Natural killer cell treated with Interleukin-12 subunit alpha and Interleukin-12 subunit beta and Interleukin-15 and Interleukin-18, amount 100 ng/mL, for 72 hours (primary cell): Measurements from ENCODE around the gene POSTN. TPM values are rescaled to one million over a fixed set of nuclear protein-coding genes. Genes with fewer than 3 reads are reported as not detected.

Experiments used
- ATAC-seq, 2 donors: fragments of 150-1000 bp; cut with Tn5 transposase in 1 of 2; sonication (Bioruptor Pico), chemical (Tn5 transposase) in 1 of 2; 2 replicates each; pipeline ENCODE4 v1.10.0; 2021
- DNase-seq: peaks from one replicate; pipeline ENCODE4 v3.0.0; 2022; ENCODE audit warnings: low spot score
- H3K27ac Mint-ChIP-seq, 2 donors: 1 replicate in 1 of 2; 2 replicates in 1 of 2; pipeline ENCODE4 v1.8.0; 2022; ENCODE audit warnings: mixed read lengths in 2 of 2, mild to moderate bottlenecking in 1 of 2, moderate library complexity in 1 of 2
- H3K27me3 Mint-ChIP-seq, 2 donors: 1 replicate in 1 of 2; 2 replicates in 1 of 2; pipeline ENCODE4 v1.8.0; 2022; ENCODE audit warnings: mixed read lengths in 2 of 2
- H3K36me3 Mint-ChIP-seq: one replicate; pipeline ENCODE4 v1.8.0; 2022; ENCODE audit warnings: mixed read lengths
- H3K4me1 Mint-ChIP-seq, 2 donors: 1 replicate in 1 of 2; 2 replicates in 1 of 2; pipeline ENCODE4 v1.8.0; 2022; ENCODE audit warnings: low read depth in 2 of 2, mixed read lengths in 2 of 2, mild to moderate bottlenecking in 1 of 2
- H3K4me3 Mint-ChIP-seq: one replicate; pipeline ENCODE4 v1.8.0; 2022; ENCODE audit warnings: mixed read lengths
- H3K9me3 Mint-ChIP-seq: 2 replicates; pipeline ENCODE4 v1.8.0; 2022; ENCODE audit warnings: mixed read lengths
- total RNA-seq, 2 donors: library from RNA; stranded (reverse); gene quantifications; one replicate each; pipeline ENCODE4 v1.2.3, GENCODE V29; 2022

POSTN gene
- not detected for total RNA-seq

DNA sequence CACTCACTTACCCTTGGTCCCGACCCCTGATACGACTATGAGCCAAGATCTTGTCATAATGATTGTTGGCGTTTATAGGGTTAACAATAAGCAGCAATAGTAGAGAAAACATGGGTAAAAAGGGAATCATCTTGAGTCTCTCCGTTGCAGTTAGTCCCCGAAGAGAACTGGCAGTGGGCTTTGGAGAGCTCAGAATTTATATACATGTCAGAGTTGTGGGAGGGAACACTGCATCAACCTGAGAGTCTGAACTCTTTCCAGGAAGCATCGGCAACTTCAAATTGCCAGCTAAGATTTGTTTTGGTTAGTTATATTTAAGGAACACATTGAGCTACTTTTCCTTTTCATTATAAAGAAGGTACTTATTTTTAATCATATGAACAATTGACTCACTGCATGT, at the start of gene POSTN:
Gene POSTN, minus strand, starts transcription at position 172 of the 400 bp plus-strand sequence. Its CDS starts 42 bp downstream, at position 130.
- H3K9me3 Mint-ChIP-seq, result peaks cover 5% of the 10 kb centered on the region
- DNase-seq (no peak), ATAC-seq (no peak)
- no peak within 1 kb of the TSS for H3K4me3 Mint-ChIP-seq
- no peaks in the 10 kb centered on the region for H3K4me1 Mint-ChIP-seq
- H3K36me3 Mint-ChIP-seq, result no peaks in the 10 kb centered on the region
- H3K27ac Mint-ChIP-seq, result no peak within 1 kb of the TSS
- no peaks in the 10 kb centered on the region for H3K27me3 Mint-ChIP-seq

DNA sequence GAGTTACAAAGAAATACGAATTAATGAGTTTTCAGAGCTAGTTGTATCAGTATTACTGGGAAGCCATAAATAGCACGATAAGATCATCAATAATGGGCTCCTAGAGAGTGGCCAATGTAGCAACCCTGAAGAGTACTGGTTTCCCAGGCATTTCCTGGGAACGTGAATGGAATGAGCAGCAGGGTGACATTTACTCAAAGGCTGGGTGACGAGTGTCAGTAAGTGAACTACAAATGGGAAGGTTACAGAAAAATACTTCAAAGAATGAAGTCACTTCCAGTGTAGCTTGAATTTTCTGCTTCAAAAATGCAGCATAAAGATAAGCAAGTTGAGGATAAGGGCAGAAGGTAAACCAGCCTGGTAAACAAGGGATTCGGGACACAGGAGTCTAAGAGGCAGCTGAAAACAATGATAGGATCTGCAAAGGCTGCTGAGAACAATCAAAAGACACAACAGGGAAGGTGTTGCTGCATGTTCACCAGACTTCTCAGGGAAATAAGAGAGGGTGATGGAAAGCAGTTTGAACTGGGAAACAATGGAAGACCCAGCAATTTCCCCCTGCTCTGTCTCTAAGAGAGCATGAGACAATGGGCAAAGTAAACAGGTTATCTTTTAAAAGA, 48.6 kb upstream of the POSTN start:
- no peaks in the 10 kb centered on the region for H3K4me1 Mint-ChIP-seq
- DNase-seq (no peak), ATAC-seq (no peak)
- H3K9me3 Mint-ChIP-seq, result peaks cover 14% of the 10 kb centered on the region
- no peak overlapping the region for H3K27ac Mint-ChIP-seq
- H3K4me3 Mint-ChIP-seq, result no peak overlapping the region
- no peaks in the 10 kb centered on the region for H3K27me3 Mint-ChIP-seq
- no peaks in the 10 kb centered on the region for H3K36me3 Mint-ChIP-seq

- peaks cover 14% of the 10 kb centered on the region for H3K9me3 Mint-ChIP-seq
- no peaks in the 10 kb centered on the region for H3K4me1 Mint-ChIP-seq
- DNase-seq (no peak), ATAC-seq (no peak)
- no peak overlapping the region for H3K27ac Mint-ChIP-seq
- no peaks in the 10 kb centered on the region for H3K27me3 Mint-ChIP-seq
- no peaks in the 10 kb centered on the region for H3K36me3 Mint-ChIP-seq
- H3K4me3 Mint-ChIP-seq, result no peak overlapping the region
Observed at GRCh38 chr13:37646531-37646930, 48.0 kb upstream of the POSTN start.

DNA sequence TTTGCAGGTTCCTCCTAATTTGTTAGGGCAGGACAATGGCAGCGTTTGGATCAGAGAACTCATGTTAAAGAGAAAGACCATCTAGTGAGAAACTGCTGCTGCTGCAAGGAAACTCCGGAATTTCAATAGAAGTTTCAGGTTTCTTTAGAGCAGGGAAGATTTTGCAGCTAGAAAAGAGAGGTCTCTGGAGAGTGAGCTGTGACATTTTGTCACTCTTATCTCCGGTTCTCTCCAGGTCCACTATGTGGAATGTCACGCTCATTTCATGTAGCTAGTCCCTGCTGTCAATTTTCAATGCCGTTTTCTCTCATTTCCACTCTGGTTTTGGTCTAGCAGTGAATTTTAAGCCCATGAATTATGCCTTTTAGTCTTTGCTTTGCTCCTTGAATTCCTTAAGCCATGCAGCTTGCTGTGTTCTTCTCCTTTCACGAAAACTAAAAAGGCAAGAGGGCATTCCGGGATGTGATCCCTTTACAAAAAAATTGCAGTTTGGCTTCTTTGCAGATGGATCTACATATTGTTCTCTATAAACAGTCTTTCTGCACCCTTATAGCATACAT, 46.7 kb upstream of the POSTN start:
- Mint-ChIP-seq H3K4me1 (no peaks in the 10 kb centered on the region), H3K27ac (no peak overlapping the region), H3K27me3 (no peaks in the 10 kb centered on the region), H3K36me3 (no peaks in the 10 kb centered on the region), H3K9me3 (peaks cover 10% of the 10 kb centered on the region), H3K4me3 (no peak overlapping the region)
- DNase-seq (no peak), ATAC-seq (no peak)

DNA sequence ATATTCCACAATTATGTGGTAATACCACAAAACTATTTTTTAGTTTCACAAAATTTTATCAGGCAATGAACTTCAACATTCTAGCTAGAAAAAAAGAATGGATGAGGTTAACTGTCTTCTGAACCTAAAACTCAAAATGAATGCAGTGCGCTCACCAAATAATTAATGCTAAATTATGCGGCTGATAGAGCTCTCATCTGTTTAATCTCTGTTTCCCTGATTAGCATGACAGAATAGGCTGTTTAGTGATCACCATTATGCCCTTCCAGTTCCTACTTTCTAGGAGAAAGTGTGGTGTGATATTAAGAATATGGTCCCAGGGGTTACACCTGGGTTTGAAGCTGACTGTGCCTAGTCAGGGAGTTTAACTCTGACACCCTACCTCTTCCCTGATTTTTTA, 42.8 kb upstream of the POSTN start:
- H3K4me1 Mint-ChIP-seq, result no peaks in the 10 kb centered on the region
- ATAC-seq, result no peak
- peaks cover 9% of the 10 kb centered on the region for H3K9me3 Mint-ChIP-seq
- no peaks in the 10 kb centered on the region for H3K27me3 Mint-ChIP-seq
- no peak overlapping the region for H3K4me3 Mint-ChIP-seq
- no peak overlapping the region for H3K27ac Mint-ChIP-seq
- no peak for DNase-seq
- H3K36me3 Mint-ChIP-seq, result no peaks in the 10 kb centered on the region

DNA sequence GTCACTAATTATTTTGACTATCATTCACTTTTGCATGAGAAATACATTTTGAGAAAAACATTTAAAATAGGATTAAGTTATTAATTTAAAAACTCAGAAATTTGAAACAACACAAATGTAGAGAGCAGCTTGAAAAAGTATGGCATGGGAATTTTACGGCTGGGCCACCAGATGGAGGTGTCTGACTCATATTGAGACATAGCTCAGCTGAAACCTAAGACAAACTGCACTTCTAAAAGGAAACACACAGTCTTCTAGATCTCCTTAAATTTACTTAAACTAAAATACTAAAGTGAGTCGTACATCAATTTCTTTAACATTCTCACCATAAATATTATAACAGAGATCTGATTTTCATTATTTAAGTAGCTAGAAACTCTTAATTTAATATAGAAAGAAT, 41.9 kb upstream of the POSTN start:
- H3K27ac Mint-ChIP-seq, result no peak overlapping the region
- ATAC-seq, result no peak

DNA sequence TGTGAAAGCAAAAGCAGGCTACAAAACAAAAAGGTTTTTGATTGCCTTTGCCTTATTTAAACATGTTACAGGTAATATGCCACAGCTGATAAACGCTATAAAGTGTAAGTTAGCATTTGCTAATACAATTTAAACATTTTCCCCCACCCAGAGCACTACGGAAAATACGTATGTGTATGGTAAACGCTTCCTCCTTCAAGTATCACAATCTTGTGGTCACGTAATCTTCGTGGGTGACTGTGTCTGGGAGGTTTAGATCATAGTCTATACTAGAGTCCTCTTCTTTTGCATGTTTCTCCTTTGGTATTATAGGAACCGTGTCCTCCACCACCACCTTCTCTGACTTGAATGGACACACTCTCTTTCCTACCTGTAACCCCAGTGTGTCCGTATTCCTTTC, 38.1 kb upstream of the POSTN start:
- H3K4me1 Mint-ChIP-seq, result no peaks in the 10 kb centered on the region
- H3K27me3 Mint-ChIP-seq, result no peaks in the 10 kb centered on the region

More for the DNA sequence above, 41.9 kb upstream of the POSTN start:
- H3K36me3 Mint-ChIP-seq, result no peaks in the 10 kb centered on the region
- no peaks in the 10 kb centered on the region for H3K4me1 Mint-ChIP-seq
- H3K4me3 Mint-ChIP-seq, result no peak overlapping the region
- H3K9me3 Mint-ChIP-seq, result peaks cover 9% of the 10 kb centered on the region
- DNase-seq, result no peak
- no peaks in the 10 kb centered on the region for H3K27me3 Mint-ChIP-seq

DNA sequence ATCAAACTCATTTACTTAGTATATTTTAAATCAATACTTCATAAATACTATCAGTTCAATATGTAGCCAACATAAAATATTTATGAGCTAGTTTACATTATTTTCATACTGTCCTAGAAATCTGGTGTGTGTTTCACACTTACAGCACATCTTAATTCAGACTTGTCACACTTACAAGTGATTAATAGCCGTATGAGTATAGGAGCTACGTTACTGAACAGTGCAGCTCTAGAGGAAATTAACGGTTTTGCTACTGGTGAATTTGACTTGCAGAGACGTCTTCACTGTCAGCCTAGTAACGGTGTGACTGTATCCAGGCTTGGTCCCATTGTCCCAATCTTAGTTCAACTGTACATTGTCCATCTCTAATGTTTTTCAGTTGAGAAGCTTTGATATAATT, 33.7 kb upstream of the POSTN start:
- no peak overlapping the region for H3K4me3 Mint-ChIP-seq
- no peak for ATAC-seq
- peaks cover 7% of the 10 kb centered on the region for H3K9me3 Mint-ChIP-seq
- no peak overlapping the region for H3K27ac Mint-ChIP-seq
- DNase-seq, result no peak
- H3K4me1 Mint-ChIP-seq, result no peaks in the 10 kb centered on the region
- no peaks in the 10 kb centered on the region for H3K36me3 Mint-ChIP-seq
- H3K27me3 Mint-ChIP-seq, result no peaks in the 10 kb centered on the region

More for the DNA sequence above, 38.1 kb upstream of the POSTN start:
- H3K36me3 Mint-ChIP-seq, result no peaks in the 10 kb centered on the region
- DNase-seq, result no peak
- H3K9me3 Mint-ChIP-seq, result peaks cover 4% of the 10 kb centered on the region
- H3K27ac Mint-ChIP-seq, result no peak overlapping the region
- no peak overlapping the region for H3K4me3 Mint-ChIP-seq
- no peak for ATAC-seq

- Mint-ChIP-seq H3K4me3 (no peak overlapping the region), H3K27ac (no peak overlapping the region), H3K27me3 (no peaks in the 10 kb centered on the region), H3K36me3 (no peaks in the 10 kb centered on the region), H3K9me3 (peaks cover 6% of the 10 kb centered on the region), H3K4me1 (no peaks in the 10 kb centered on the region)
- ATAC-seq (no peak), DNase-seq (no peak)
Observed at GRCh38 chr13:37627428-37627827, 28.9 kb upstream of the POSTN start.

DNA sequence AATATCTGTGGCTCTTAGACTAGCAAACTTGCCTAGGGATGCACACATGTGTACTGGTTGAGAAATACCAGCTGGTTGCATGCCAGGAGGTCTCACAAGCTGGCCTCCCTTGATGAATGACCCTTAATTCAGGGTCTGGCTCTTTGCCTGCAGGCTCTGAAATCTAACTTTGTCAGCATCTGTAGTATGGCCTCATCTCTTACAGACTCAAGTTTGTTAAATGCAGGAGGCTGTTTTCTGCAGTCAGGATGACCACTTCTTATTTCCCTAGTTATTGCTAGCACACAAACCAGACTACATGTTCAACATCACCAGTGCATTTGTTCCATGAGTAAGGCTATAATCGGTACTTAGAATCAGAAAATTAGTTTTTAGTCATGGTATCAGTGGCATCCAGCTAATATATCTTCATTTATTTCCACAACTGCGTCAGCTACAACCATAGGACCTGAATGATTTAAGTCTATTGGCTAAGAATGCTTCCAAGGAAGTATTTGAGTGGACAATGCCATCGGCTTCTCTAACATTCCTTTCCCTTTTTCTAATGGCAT, 23.3 kb upstream of the POSTN start:
- no peak overlapping the region for H3K4me3 Mint-ChIP-seq

DNA sequence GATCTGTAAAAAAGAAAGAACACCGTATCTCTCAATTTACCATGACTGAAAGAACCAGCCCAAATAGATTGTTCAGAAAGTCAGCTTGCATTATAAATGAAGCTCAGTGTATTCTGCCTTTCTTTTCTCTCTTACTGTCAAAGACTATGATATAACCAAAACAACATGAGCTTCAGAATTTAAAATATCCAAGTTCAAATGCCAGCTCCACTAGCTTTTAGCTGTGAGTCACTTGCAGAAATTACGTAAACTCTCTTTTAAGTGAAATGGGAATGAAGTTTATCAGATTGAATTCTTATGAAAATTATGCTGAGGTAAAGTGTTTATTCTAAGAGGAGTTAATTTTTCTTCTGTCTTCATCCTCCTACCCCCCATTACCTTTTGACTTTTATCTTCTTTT, 20.0 kb upstream of the POSTN start:
- DNase-seq, result no peak
- no peak for ATAC-seq
- Mint-ChIP-seq H3K27me3 (no peaks in the 10 kb centered on the region), H3K4me3 (no peak overlapping the region), H3K27ac (no peak overlapping the region), H3K4me1 (no peaks in the 10 kb centered on the region), H3K9me3 (peaks cover 10% of the 10 kb centered on the region), H3K36me3 (peaks cover 4% of the 10 kb centered on the region)

More for the DNA sequence above, 23.3 kb upstream of the POSTN start:
- H3K9me3 Mint-ChIP-seq, result peaks cover 13% of the 10 kb centered on the region
- no peak overlapping the region for H3K27ac Mint-ChIP-seq
- H3K36me3 Mint-ChIP-seq, result peaks cover 4% of the 10 kb centered on the region
- no peaks in the 10 kb centered on the region for H3K4me1 Mint-ChIP-seq
- ATAC-seq, result no peak
- no peaks in the 10 kb centered on the region for H3K27me3 Mint-ChIP-seq
- no peak for DNase-seq

- Mint-ChIP-seq H3K36me3 (peaks cover 4% of the 10 kb centered on the region), H3K27ac (no peak overlapping the region), H3K4me1 (no peaks in the 10 kb centered on the region), H3K27me3 (no peaks in the 10 kb centered on the region), H3K9me3 (peaks cover 8% of the 10 kb centered on the region), H3K4me3 (no peak overlapping the region)
- DNase-seq, result no peak
- ATAC-seq, result no peak
Observed at GRCh38 chr13:37617173-37617572, 18.6 kb upstream of the POSTN start.

- no peaks in the 10 kb centered on the region for H3K4me1 Mint-ChIP-seq
- DNase-seq, result no peak
- no peak for ATAC-seq
- no peak overlapping the region for H3K27ac Mint-ChIP-seq
- peaks cover 4% of the 10 kb centered on the region for H3K36me3 Mint-ChIP-seq
- no peaks in the 10 kb centered on the region for H3K27me3 Mint-ChIP-seq
- H3K4me3 Mint-ChIP-seq, result no peak overlapping the region
- H3K9me3 Mint-ChIP-seq, result peaks cover 2% of the 10 kb centered on the region
Observed at GRCh38 chr13:37616131-37616530, 17.6 kb upstream of the POSTN start.

DNA sequence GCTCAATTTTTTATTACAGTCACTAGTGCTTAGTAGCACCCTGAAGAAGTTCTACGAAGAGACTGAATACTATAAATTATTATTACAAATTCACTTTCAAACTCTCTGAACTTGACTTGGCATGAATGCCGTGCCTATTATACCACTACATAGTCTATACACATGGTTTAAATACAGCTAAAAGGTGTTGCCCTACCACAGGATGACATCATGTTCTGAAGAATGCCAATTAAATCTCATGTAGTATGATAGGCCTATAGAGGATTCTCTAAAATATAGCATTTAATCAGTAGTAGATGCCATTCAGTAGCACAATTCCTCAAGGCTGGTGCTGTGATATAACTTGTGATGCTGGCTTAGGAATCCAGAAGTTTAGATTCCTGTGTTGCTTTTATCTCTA, 16.7 kb upstream of the POSTN start:
- ATAC-seq (no peak), DNase-seq (no peak)
- H3K4me1 Mint-ChIP-seq, result no peaks in the 10 kb centered on the region
- H3K27me3 Mint-ChIP-seq, result no peaks in the 10 kb centered on the region
- H3K36me3 Mint-ChIP-seq, result no peaks in the 10 kb centered on the region
- no peak overlapping the region for H3K4me3 Mint-ChIP-seq
- H3K9me3 Mint-ChIP-seq, result no peaks in the 10 kb centered on the region
- H3K27ac Mint-ChIP-seq, result no peak overlapping the region

- no peaks in the 10 kb centered on the region for H3K36me3 Mint-ChIP-seq
- no peak overlapping the region for H3K27ac Mint-ChIP-seq
- no peaks in the 10 kb centered on the region for H3K4me1 Mint-ChIP-seq
- H3K9me3 Mint-ChIP-seq, result peaks cover 3% of the 10 kb centered on the region
- ATAC-seq (no peak), DNase-seq (no peak)
- no peak overlapping the region for H3K4me3 Mint-ChIP-seq
- no peaks in the 10 kb centered on the region for H3K27me3 Mint-ChIP-seq
Observed at GRCh38 chr13:37613638-37614037, 15.1 kb upstream of the POSTN start.
